GM18517 (cell line): ENCODE data around the gene PKD2.
"Not testable (repeated sequence)": the region's sequence is repeated elsewhere in the genome, so short reads cannot be mapped to it uniquely, and the experiment has no call there.

Experiments used
- ATAC-seq: cut with Tn5 transposase; IDR thresholded peaks from one replicate; pipeline ENCODE4 v1.9.1; 2021; ENCODE audit warnings: mild to moderate bottlenecking, moderate library complexity; ENCODE audit not compliant: unreplicated experiment

PKD2 gene

DNA sequence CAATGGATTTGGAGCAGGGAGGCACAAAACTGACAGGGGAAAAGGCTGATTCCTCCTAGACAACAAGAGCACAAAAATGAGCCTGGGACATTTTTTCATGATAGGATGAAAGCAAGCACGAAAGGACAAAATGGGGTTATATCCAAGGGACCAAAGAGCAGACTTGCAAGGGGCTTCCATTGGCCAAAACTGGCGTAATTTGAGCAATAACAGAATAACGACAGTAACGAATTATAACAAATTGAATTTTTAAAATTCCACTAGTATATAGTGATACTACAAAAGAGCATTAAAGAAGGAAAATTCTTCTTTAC, 21.6 kb upstream of the PKD2 start:
- no peak for ATAC-seq

DNA sequence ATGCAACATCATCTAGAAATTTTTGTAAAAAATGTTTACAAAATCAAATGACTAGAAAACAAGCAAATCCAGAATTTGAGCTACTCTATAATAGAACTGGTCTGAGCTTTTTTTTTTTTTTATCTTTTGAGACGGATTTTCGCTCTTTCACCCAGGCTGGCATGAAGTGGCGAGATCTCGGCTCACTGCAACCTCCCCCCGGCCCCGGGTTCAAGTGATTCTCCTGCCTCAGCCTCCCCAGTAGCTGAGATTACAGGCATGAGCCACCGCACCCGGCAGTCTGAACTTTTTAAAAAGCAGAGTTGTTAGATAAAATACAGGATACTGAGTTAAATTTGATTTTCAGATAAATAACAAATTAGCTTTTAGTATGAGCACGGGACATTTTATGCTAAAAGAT, 20.9 kb upstream of the PKD2 start:
- ATAC-seq, result no peak

GRCh38 chr4:87989765-87990164, 17.7 kb upstream of the PKD2 start:
- no peak for ATAC-seq

GRCh38 chr4:87995435-87995834, 12.0 kb upstream of the PKD2 start:
- ATAC-seq, result no peak

GRCh38 chr4:87999191-87999691, 8.2 kb upstream of the PKD2 start:
- not testable (repeated sequence) for ATAC-seq

DNA sequence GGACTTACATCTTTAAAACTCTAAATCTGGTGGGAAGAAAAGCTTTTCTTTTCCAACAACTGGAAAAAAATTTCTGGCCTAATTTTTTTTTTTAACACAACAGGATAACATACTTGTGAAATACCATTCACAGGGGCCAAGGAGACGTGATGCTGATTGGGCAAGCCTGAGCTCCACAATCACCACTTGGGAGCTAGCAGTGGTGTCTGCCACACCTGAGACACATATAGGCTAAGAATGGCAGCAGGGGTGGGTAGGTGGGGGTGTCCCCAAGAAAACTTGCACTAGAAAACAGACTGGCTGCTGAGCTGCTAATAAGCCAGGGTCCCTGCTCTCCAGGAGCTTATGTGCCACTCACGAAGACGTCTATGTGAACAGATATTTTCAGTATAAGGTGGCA, 5.6 kb upstream of the PKD2 start:
- no peak for ATAC-seq

DNA sequence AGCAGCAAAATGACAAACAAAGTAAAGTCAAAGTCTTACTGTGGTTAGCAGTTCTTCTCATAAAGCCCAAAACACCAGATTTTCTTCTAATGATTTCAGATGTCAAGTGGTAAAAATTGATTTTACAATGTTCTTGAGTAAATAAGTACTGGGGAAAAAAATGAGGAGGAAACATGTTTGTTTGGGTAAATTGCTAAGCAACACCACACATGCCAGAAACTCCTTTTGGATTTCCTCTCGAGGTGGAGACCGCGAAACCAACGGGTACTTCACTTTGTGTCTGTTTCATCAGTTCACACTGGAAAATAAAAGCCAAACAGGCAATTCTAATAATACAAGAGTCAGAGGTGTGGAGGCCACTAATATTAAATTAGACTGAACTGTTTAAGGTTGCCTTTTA, 4.6 kb upstream of the PKD2 start:
- no peak for ATAC-seq

- no peak for ATAC-seq
Observed at GRCh38 chr4:88003261-88003660, 4.2 kb upstream of the PKD2 start.

DNA sequence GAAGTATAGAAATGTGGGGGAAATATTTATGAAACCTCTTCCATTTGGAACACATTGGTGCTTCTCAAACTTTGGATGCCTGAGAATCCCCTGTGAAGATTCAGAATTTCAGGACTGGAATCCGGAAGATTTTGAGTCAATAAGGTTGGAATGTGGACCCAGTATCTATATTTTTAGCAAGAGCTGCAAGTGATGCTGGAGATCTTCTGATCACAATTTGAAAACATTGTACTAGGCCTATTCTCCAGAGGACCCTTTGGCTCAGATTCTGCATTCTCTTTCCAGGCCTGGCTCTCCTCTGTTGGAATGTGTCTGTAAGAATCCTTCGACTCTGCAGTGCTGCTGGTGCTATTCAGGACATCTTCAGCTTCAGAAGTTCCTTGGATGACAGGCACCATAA, 2.4 kb upstream of the PKD2 start:
- ATAC-seq, result no peak

GRCh38 chr4:88005946-88006345, 1.5 kb upstream of the PKD2 start:
- ATAC-seq, result no peak

DNA sequence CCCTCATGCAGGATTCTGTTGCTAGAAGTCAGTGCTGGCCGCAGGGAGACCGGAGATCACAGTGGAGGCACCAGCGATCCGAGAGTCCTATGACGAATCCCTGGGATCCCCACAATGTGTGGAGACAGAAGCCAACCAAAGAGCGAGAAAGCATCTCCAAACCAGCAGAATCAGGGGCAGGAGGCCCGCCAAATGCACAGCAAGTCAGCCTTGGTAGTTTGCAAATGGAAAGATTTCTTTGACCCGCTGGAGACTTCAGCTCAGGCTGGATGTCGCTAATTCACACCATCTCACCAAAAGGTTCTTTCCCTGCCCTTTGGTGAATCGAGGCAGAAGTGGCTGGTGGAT, 505 bp upstream of the PKD2 start:
- no peak for ATAC-seq

DNA sequence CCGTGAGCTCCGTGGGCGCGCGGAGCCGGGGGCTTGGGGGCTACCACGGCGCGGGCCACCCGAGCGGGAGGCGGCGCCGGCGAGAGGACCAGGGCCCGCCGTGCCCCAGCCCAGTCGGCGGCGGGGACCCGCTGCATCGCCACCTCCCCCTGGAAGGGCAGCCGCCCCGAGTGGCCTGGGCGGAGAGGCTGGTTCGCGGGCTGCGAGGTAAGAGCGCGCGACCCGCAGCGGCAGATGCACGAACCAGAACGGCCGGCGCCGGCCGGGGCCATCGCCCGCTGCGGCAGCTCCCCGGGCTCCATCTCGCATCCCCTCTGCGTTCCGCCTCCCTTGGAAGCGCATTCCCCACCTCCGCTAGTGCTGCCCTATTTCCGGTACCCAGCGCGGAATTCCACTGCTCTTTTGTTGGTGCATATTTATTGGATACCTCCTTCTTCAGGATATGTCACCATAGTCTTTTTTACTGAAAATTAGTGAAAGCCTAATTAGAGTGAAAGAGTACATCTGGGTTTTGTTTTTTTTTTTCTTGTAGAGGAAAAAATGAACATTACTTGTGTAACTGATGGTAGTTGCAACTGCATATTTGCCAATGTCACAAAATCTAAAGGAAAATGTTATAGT, 797 bp downstream of the PKD2 start:
- ATAC-seq, result peak; percentile 32

- ATAC-seq, result no peak
Observed at GRCh38 chr4:88008743-88009171, 1.3 kb downstream of the PKD2 start.

DNA sequence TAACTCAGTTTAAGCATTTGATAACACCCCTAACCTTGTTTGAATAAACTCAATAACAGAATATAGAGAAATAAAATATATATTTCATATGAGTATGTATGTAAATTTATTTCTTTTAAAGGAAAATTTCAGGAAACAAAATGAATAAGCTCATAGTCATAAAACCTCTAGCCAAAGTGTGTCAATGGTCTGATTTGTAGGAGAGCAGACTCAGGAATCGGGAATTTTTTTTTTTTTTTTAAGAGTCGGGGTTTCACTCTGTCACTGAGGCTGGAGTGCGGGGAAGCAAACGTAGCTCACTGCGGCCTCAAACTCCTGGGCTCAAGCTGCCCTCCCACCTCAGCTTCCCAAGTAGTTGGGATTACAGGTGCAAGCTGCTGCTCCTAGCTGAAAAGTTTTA, 2.4 kb downstream of the PKD2 start:
- no peak for ATAC-seq

GRCh38 chr4:88010966-88011365, 3.5 kb downstream of the PKD2 start:
- no peak for ATAC-seq

GRCh38 chr4:88012647-88013046, 5.2 kb downstream of the PKD2 start:
- ATAC-seq, result peak; percentile 54

GRCh38 chr4:88014386-88014905, 7.0 kb downstream of the PKD2 start:
- no peak for ATAC-seq

DNA sequence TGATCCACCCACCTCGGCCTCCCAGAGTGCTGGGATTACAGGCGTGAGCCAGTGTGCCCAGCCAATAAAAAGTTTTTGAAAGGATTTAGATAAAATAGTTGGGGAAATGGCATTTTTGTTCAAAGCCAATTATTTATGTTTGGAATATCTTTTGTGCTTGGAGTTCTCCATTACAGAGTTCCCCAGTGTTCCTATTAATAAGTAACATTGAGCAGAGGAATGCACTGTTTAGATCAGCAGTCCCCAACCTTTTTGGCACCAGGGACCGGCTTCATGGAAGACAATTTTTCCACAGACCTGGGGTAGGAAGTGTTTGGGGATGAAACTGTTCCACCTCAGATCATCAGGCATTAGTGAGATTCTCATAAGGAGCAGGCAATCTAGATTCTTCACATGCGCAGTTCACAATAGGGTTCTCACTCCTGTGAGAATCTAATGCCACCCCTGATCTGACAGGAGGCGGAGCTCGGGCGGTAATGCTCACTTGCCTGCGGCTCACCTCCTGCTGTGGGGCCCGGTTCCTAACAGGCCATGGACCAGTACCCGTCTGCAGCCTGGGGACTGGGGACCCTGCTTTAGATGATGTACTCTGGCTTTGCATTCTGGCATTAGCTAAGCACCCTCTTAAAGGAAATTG, 8.3 kb downstream of the PKD2 start:
- no peak for ATAC-seq

GRCh38 chr4:88017516-88018297, 10.3 kb downstream of the PKD2 start:
- no peak for ATAC-seq

DNA sequence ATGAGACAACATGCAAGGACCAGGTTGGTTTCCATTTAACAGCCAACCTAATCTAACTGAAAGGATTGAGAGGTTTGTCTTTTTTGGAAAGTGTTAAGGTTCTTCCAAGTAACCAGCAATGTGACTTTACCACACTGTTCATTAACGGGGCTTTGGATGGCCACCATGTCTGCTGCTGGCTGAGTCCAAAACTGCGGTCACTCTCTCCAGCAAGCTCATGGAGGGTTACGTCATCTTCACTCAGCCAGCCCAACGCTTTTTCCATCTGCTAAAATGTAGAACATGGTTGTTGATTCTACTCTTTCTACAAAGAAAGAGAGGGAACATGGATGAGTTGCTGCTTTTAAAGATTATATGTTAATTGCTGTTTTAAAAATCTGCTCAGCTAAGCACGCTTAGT, 11.0 kb downstream of the PKD2 start:
- ATAC-seq, result no peak

DNA sequence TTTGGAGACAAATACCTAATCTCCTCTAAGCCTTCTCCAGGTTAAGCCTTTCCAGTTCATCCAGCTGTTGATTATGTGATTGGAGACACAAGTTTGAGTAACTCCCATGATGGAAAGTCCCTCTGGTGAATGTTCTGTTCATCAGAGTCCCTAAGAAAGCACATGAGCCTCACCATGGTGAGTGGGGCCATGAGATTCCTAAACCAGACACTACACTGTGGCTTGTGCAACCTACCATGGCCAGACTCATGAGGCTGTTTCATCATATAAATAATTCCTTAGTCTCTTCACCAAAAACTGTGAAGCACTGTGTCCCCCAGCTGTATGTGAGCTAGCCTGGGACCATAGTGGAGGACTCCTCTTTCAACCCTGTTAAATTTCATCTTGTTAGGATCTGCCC, 14.4 kb downstream of the PKD2 start:
- no peak for ATAC-seq

DNA sequence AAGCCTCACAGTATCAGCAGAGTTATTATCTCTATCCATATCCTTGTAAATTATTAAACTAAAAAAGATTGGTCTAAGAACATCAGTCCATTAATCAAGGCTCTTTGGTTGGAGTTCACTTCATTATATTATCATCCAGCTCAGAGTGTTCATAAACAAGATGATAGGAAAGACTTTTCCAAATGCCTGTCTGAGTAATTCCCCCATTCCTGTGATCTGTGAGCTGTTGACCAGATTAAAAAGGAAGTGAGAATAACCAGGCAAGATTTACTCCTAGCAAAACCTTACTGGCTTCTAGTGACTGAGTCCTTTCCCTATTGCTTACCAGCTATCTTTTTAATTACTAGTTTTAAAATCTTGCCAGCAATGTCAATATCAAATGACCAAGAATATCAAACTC, 14.9 kb downstream of the PKD2 start:
- ATAC-seq, result no peak
